Measurements from ENCODE around the gene SRSF1.

The SRSF1 gene

GRCh38 chr17:58041161-58041560, 34.1 kb upstream of the SRSF1 start:
- Histone ChIP-seq H3K4me3 (ENCODE audit: low read length) (no peak overlapping the region), H3K79me2 (ENCODE audit: low read length) (no peaks in the 10 kb centered on the region), H3F3A (ENCODE audit: insufficient read depth, low read length) (no peaks in the 10 kb centered on the region), H3K9me3 (replicated peaks; ENCODE audit: insufficient read depth, low read length) (no peaks in the 10 kb centered on the region), H3K36me3 (replicated peaks; ENCODE audit: insufficient read depth, low read length) (no peaks in the 10 kb centered on the region), H3K4me1 (ENCODE audit: low read length) (no peaks in the 10 kb centered on the region), H3K4me2 (ENCODE audit: low read depth, low read length) (no peak overlapping the region), H3K9me2 (replicated peaks; ENCODE audit: insufficient read depth, low read length) (no peaks in the 10 kb centered on the region), H3K9ac (ENCODE audit: low read length) (no peak overlapping the region), H4K20me1 (ENCODE audit: insufficient read depth, low read length) (no peaks in the 10 kb centered on the region), H3K27ac (ENCODE audit: low read length) (no peak overlapping the region), H3K27me3 (replicated peaks; ENCODE audit: insufficient read depth, low read length) (0 out of 2 replicates have a peak, but pooled peaks cover 3% of the 10 kb centered on the region), H2AFZ (ENCODE audit: low read length) (no peak overlapping the region)
- no peak for DNase-seq
- TF ChIP-seq EZH2phosphoT487 (IDR thresholded peaks at IDR 0.05; ENCODE audit: low read length) (no peak), EZH2 (optimal IDR thresholded peaks at IDR 0.05; ENCODE audit: low read depth, low read length) (no peak), CTCF (IDR thresholded peaks at IDR 0.05; ENCODE audit: low read length) (no peak)

DNA sequence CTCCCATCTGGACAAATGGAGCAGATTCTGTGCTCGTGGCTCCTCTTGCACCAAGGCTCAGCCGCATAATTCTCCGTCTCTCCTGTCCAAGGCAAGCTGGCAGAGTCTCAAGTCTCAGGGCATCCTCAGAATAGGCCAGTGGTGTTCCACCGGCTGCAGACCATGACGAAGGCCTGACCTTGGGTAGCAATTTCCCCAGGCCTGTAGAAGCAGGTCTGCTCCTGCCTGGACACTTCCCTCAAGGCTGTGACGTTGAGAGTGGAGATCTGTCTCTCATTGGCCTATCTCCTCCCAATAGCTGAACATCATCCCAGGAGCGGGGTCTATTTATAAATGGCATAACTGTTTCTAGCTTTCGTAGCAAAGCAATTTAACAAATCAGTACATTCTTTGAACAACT, 33.3 kb upstream of the SRSF1 start:
- Histone ChIP-seq H3K9ac (ENCODE audit: low read length) (no peak overlapping the region), H3K27me3 (replicated peaks; ENCODE audit: insufficient read depth, low read length) (0 out of 2 replicates have a peak, but pooled peaks cover 3% of the 10 kb centered on the region), H3F3A (ENCODE audit: insufficient read depth, low read length) (no peaks in the 10 kb centered on the region), H3K79me2 (ENCODE audit: low read length) (no peaks in the 10 kb centered on the region), H3K9me2 (replicated peaks; ENCODE audit: insufficient read depth, low read length) (no peaks in the 10 kb centered on the region), H2AFZ (ENCODE audit: low read length) (no peak overlapping the region), H4K20me1 (ENCODE audit: insufficient read depth, low read length) (no peaks in the 10 kb centered on the region), H3K27ac (ENCODE audit: low read length) (no peak overlapping the region), H3K4me3 (ENCODE audit: low read length) (no peak overlapping the region), H3K36me3 (replicated peaks; ENCODE audit: insufficient read depth, low read length) (no peaks in the 10 kb centered on the region), H3K4me1 (ENCODE audit: low read length) (no peaks in the 10 kb centered on the region), H3K9me3 (replicated peaks; ENCODE audit: insufficient read depth, low read length) (no peaks in the 10 kb centered on the region), H3K4me2 (ENCODE audit: low read depth, low read length) (no peak overlapping the region)
- DNase-seq = no peak
- TF ChIP-seq CTCF (IDR thresholded peaks at IDR 0.05; ENCODE audit: low read length) (no peak), EZH2 (optimal IDR thresholded peaks at IDR 0.05; ENCODE audit: low read depth, low read length) (no peak), EZH2phosphoT487 (IDR thresholded peaks at IDR 0.05; ENCODE audit: low read length) (no peak)

DNA sequence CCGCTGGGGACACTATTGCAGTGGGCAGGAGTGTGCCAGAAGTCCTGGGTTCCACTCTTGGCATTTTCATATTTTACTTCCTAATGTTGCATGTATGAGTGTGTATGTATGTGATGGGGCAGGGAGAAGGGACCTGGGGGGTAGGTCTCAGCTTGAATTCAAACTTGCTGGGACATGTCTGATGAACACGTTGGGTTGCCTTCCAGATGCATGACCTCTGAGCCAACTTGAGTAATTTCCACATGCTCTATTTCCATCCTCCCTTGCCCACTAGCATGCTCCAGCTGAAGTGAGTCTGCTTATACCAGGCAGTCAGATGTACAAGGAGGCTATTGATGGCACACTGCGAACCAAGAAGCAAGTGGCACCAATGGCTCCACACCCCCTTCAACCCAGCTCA, 32.9 kb upstream of the SRSF1 start:
- H3K4me3 ChIP-seq (ENCODE audit: low read length) = no peak overlapping the region
- H3K27me3 ChIP-seq (replicated peaks; ENCODE audit: insufficient read depth, low read length) = 0 out of 2 replicates have a peak, but pooled peaks cover 3% of the 10 kb centered on the region
- no peaks in the 10 kb centered on the region for H3K9me3 ChIP-seq (replicated peaks; ENCODE audit: insufficient read depth, low read length)
- H2AFZ ChIP-seq (ENCODE audit: low read length) = no peak overlapping the region
- H4K20me1 ChIP-seq (ENCODE audit: insufficient read depth, low read length) = no peaks in the 10 kb centered on the region
- no peaks in the 10 kb centered on the region for H3K36me3 ChIP-seq (replicated peaks; ENCODE audit: insufficient read depth, low read length)
- no peaks in the 10 kb centered on the region for H3K79me2 ChIP-seq (ENCODE audit: low read length)
- no peak for TF ChIP-seq CTCF (IDR thresholded peaks at IDR 0.05; ENCODE audit: low read length)
- no peak for TF ChIP-seq EZH2phosphoT487 (IDR thresholded peaks at IDR 0.05; ENCODE audit: low read length)
- TF ChIP-seq EZH2 (optimal IDR thresholded peaks at IDR 0.05; ENCODE audit: low read depth, low read length) = no peak
- H3K9me2 ChIP-seq (replicated peaks; ENCODE audit: insufficient read depth, low read length) = no peaks in the 10 kb centered on the region
- no peak overlapping the region for H3K4me2 ChIP-seq (ENCODE audit: low read depth, low read length)
- H3F3A ChIP-seq (ENCODE audit: insufficient read depth, low read length) = no peaks in the 10 kb centered on the region
- H3K4me1 ChIP-seq (ENCODE audit: low read length) = no peaks in the 10 kb centered on the region
- no peak overlapping the region for H3K27ac ChIP-seq (ENCODE audit: low read length)
- DNase-seq = no peak
- no peak overlapping the region for H3K9ac ChIP-seq (ENCODE audit: low read length)

Measured in MM.1S (cell line).